GM12874 (cell line): ENCODE results near the gene KLHL30.

ENCODE experiments used
- CTCF ChIP-seq: IDR thresholded peaks from 2 replicates; pipeline ENCODE4 v1.5.1; 2011; ENCODE audit warnings: low read depth, mild to moderate bottlenecking, control low read depth, low read length, moderate library complexity; ENCODE audit not compliant: insufficient read depth

KLHL30 gene, protein sequence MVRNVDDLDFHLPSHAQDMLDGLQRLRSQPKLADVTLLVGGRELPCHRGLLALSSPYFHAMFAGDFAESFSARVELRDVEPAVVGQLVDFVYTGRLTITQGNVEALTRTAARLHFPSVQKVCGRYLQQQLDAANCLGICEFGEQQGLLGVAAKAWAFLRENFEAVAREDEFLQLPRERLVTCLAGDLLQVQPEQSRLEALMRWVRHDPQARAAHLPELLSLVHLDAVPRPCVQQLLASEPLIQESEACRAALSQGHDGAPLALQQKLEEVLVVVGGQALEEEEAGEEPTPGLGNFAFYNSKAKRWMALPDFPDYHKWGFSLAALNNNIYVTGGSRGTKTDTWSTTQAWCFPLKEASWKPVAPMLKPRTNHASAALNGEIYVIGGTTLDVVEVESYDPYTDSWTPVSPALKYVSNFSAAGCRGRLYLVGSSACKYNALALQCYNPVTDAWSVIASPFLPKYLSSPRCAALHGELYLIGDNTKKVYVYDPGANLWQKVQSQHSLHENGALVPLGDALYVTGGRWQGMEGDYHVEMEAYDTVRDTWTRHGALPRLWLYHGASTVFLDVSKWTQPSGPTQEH

GRCh38 chr2:238138331-238139195 is at the start of gene KLHL30:
TSS of gene KLHL30 (plus strand) at chr2:238138668. CDS start at chr2:238140755, 2,087 bp downstream.
- TF ChIP-seq CTCF, result no peak

DNA sequence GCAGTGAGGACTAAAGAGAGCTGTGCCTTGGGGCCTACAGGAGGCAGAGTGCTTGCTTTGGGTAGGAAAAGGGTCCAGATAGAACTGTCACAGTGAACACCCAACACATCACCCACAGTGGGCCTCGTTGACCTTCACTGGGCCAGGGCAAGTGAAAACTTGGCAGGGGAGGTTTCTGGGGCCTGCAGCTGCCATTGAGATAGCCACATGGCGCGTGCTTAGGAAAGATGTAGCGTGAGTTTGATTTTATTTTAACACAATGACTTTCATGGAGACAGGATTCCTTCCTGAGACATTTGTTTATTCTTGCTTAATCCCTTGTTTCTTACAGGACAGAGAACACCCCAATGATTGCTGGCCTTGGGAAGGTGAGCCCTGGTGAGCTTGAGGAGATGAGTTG is 47.6 kb upstream of the KLHL30 start:
- TF ChIP-seq CTCF, result no peak

DNA sequence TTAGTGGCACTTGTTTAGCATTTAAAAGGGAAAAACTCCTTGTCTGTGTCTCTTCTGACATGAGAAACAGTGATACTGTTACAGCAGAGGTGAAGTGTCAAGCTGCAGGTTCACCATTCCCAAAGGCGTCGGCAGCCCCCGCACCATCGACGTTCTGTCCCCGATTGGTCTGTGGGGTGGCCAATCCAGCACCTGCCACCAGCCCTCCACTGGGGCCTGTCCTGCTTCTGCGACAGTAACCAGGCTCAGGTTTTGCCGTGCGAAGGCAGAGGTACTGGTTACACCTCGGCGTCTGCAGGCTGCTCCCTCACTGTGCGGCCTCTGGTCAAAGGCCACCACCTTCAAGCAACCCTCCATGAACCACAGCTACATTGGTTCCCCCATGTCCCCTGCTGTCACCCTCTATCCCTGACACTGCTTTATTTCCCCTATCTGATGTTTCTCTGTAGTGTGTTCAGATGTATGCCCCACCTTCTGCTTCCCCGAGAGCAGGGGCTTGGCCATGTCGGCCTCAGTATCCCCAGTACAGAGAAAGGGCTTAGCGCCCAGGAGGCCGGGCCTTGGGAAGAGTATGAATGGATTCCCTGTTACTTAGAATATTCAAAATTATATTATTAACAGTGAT is 46.9 kb upstream of the KLHL30 start:
- no peak for TF ChIP-seq CTCF

DNA sequence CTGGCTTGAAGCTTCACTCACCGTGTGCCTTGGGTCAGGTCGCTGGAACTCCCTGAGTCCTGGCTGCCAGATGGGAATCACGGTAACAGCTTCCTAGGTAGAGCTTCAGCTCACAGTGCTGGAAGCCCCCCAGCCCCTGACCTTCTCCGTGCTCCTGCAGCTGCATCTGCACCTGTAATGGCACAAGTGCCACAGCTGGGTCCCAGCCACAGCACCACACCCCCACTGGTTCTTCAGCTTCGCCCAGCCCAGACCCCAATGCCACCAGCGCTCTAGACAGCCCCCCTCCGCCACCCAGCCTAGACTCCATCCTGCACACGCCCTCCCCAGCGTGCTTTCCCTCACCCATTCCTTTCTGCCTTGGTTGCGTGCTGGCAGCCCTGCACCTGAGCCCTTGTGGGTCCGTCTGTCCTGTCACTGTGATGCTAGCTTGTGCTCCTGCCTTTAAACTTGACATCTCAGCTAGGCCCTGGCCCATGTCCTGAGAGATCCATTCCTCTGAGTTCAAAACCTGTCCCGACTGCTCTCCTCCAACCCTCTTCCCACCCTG is 45.9 kb upstream of the KLHL30 start:
- no peak for TF ChIP-seq CTCF

DNA sequence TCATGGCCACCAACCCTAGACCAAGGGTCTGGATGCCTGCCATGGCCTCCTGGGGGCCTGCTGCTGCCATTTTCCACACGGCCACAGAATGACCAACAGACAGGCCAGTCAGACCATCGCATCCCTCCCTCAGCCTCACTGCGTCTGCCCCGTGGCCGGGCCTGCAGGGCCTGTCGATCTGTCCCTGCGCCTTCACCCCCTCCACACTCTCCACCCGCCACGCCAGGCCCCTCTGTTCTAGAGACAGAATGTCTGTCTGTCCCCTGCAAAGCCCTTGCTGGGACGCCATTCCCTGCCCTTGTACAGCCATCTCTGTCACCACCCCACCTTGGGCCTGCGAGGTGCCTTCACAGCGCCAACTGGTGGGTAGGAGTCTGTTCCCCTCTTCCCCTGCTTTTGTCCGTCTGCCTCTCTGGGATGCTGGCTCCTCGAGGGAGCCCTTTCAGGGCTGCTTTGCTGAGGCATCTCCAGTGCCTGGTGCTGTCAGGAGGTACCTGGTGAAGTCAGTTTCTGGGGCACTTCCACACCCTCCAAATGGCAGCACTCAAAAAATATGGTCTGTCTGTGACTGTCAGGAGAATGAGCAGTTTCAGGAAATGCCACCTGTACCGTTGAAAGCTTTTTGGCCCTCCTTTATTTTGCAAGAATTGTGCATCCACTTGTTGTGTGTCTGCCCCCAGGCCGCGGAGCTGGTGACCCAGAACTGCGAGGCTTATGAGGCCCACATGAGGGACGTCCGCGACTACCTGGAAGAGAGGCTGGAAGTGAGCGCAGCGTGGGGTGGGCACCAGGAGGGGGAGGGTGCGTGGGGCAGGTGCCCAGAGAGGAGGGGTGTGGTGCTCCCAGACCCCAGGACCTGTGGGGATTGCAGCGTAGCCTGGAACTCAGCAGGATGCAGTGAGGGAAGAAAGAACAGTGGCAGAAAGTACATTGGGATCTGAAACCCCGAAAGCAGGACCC is 45.0 kb upstream of the KLHL30 start:
- no peak for TF ChIP-seq CTCF

GRCh38 chr2:238094438-238095022 is 43.9 kb upstream of the KLHL30 start:
- TF ChIP-seq CTCF, result no peak
